Activated T-helper 1 cell treated with anti-CD3 and anti-CD28 coated beads, Interleukin-12 subunit alpha, Interleukin-12 subunit beta, Interleukin-2, Interleukin-4 antibody, amounts not matched to agents 30 ng/mL and 10 ng/mL and 1 ng/mL, durations not matched to agents 14 hours and 24 hours and 36 hours (primary cell): ENCODE data around the gene ZBTB44. TPM values are rescaled to one million over a fixed set of nuclear protein-coding genes. Genes with fewer than 3 reads are reported as not detected.
"Not testable (repeated sequence)": the region's sequence is repeated elsewhere in the genome, so short reads cannot be mapped to it uniquely, and the experiment has no call there.

Experiments used
- DNase-seq: peaks from one replicate; pipeline ENCODE4 v3.0.0; 2021; ENCODE audit warnings: low spot score
- H3K27ac Mint-ChIP-seq: one replicate; pipeline ENCODE4 v1.8.0; 2021; ENCODE audit warnings: mild to moderate bottlenecking, mixed read lengths
- H3K27me3 Mint-ChIP-seq: one replicate; pipeline ENCODE4 v1.8.0; 2022; ENCODE audit warnings: mild to moderate bottlenecking, moderate library complexity, mixed read lengths; ENCODE audit not compliant: insufficient read depth
- H3K36me3 Mint-ChIP-seq: one replicate; pipeline ENCODE4 v1.8.0; 2021; ENCODE audit warnings: low read depth, mixed read lengths
- H3K4me1 Mint-ChIP-seq: one replicate; pipeline ENCODE4 v1.8.0; 2021; ENCODE audit warnings: low read depth, mixed read lengths
- H3K4me3 Mint-ChIP-seq: one replicate; pipeline ENCODE4 v1.8.0; 2021; ENCODE audit warnings: mild to moderate bottlenecking, moderate library complexity, mixed read lengths
- H3K9me3 Mint-ChIP-seq: one replicate; pipeline ENCODE4 v1.8.0; 2021; ENCODE audit warnings: mixed read lengths
- intact Hi-C: fragments of 100-400 bp; cut with micrococcal nuclease; formaldehyde crosslinking; loops from one replicate; pipeline ENCODE4 v1.15.1; 2024
- total RNA-seq: library from RNA; stranded (reverse); gene quantifications from 2 replicates; pipeline ENCODE4 v1.2.3, GENCODE V29; 2022

The ZBTB44 gene
- total RNA-seq, 1 donor from 2014 or later: 33.0 TPM

- peaks cover 26% of the 10 kb centered on the region for H3K4me1 Mint-ChIP-seq
- no peak overlapping the region for H3K4me3 Mint-ChIP-seq
- no peak for DNase-seq
- H3K9me3 Mint-ChIP-seq: peaks cover 10% of the 10 kb centered on the region
- no peaks in the 10 kb centered on the region for H3K27me3 Mint-ChIP-seq
- no peak overlapping the region for H3K27ac Mint-ChIP-seq
- intact Hi-C loops: no loop called here
- peaks cover 43% of the 10 kb centered on the region for H3K36me3 Mint-ChIP-seq
Observed at GRCh38 chr11:130262424-130262823, 52.3 kb downstream of the ZBTB44 start.

GRCh38 chr11:130261571-130261970, 53.1 kb downstream of the ZBTB44 start:
- intact Hi-C loops: no loop called here
- DNase-seq: no peak
- Mint-ChIP-seq H3K36me3 (peaks cover 46% of the 10 kb centered on the region), H3K4me3 (no peak overlapping the region), H3K27ac (no peak overlapping the region), H3K27me3 (no peaks in the 10 kb centered on the region), H3K4me1 (peaks cover 26% of the 10 kb centered on the region), H3K9me3 (peaks cover 10% of the 10 kb centered on the region)

DNA sequence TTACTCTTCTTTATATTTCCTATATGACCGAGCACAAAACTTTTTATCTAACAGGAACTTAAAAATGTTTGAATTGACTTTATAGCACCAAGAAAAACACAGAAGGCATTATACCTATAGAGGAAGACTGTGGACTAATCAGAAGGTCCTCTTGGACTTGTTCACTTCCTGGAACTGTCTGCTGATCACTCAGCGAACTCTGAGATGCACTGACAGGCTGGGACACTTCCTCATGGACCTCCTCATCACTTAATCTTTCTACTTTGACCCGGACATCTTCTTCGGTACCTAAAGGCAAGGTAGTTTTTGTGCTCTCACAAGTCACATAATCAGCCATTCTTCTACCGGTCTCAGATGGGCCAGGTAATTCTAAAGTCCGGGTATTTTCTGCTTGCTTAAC, 54.0 kb downstream of the ZBTB44 start:
- intact Hi-C loops: no loop called here
- Mint-ChIP-seq H3K4me3 (no peak overlapping the region), H3K27me3 (no peaks in the 10 kb centered on the region), H3K27ac (no peak overlapping the region), H3K4me1 (peaks cover 25% of the 10 kb centered on the region), H3K36me3 (peaks cover 44% of the 10 kb centered on the region), H3K9me3 (peaks cover 10% of the 10 kb centered on the region)
- no peak for DNase-seq

- Mint-ChIP-seq H3K4me3 (no peak overlapping the region), H3K4me1 (peaks cover 19% of the 10 kb centered on the region), H3K36me3 (peaks cover 43% of the 10 kb centered on the region), H3K27me3 (no peaks in the 10 kb centered on the region), H3K27ac (no peak overlapping the region), H3K9me3 (peaks cover 13% of the 10 kb centered on the region)
- DNase-seq: no peak
- intact Hi-C loops: no loop called here
Observed at GRCh38 chr11:130260080-130260627, 54.6 kb downstream of the ZBTB44 start.

DNA sequence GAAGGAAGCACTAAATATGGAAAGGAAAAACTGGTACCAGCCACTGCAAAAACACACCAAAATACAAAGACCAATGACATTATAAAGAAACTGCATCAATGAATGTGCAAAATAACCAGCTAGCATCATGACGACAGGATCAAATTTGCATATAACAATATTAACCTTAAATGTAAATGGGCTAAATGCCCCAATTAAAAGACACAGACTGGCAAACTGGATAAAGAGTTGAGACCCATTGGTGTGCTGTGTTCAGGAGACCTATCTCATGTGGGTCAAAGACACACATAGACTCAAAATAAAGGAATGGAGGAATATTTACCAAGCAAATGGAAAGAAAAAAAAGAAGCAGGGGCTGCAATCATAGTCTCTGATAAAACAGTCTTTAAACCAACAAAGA, 63.0 kb downstream of the ZBTB44 start:
- H3K4me1 Mint-ChIP-seq, H3K27me3 Mint-ChIP-seq, intact Hi-C loops, H3K4me3 Mint-ChIP-seq, DNase-seq, H3K27ac Mint-ChIP-seq: not testable (repeated sequence)
- peaks cover 39% of the 10 kb centered on the region for H3K36me3 Mint-ChIP-seq
- peaks cover 21% of the 10 kb centered on the region for H3K9me3 Mint-ChIP-seq

GRCh38 chr11:130249929-130250328, 64.8 kb downstream of the ZBTB44 start:
- DNase-seq, H3K27me3 Mint-ChIP-seq, H3K27ac Mint-ChIP-seq, intact Hi-C loops, H3K4me3 Mint-ChIP-seq: not testable (repeated sequence)
- peaks cover 16% of the 10 kb centered on the region for H3K9me3 Mint-ChIP-seq
- H3K4me1 Mint-ChIP-seq: peaks cover 16% of the 10 kb centered on the region
- H3K36me3 Mint-ChIP-seq: peaks cover 30% of the 10 kb centered on the region

DNA sequence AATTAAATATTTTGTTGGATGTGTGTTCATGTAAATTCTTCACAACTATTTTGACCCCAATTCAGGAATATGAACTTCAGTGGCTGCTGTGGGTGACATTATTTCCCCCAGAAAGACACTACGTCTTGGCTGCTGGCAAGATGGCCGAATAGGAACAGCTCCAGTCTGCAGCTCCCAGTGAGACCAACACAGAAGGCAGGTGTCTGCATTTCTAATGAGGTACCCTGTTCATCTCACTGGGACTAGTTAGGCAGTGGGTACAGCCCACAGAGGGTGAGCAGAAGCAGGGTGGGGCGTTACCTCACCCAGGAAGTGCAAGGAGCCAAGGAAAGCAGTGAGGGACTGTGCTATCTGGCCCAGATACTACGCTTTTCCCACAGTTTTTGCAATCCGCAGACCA, 65.3 kb downstream of the ZBTB44 start:
- Mint-ChIP-seq H3K27me3 (no peaks in the 10 kb centered on the region), H3K9me3 (peaks cover 16% of the 10 kb centered on the region), H3K4me3 (no peak overlapping the region), H3K27ac (no peak overlapping the region), H3K36me3 (peaks cover 28% of the 10 kb centered on the region), H3K4me1 (peaks cover 16% of the 10 kb centered on the region)
- no peak for DNase-seq
- intact Hi-C loops: no loop called here

DNA sequence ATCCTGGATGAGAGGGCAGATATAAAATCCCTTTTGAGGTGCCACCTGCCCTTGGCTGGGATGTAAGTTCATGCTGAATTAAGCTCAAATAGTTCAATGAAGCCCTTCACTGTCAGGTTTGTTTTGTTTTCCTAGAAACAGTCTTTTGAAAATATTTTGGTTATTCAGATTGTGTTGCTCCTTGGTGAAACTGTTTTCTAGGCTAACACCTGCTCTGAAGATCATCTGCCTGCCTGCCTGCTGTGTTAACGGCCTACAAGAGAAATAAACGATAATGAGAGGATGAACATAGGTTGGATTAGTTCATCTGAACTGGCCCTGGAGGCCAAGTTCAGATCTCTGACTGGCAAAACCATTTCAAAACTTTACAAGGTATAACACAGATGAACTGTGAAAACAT, 67.4 kb downstream of the ZBTB44 start:
- peaks cover 14% of the 10 kb centered on the region for H3K9me3 Mint-ChIP-seq
- H3K27ac Mint-ChIP-seq: no peak overlapping the region
- H3K4me1 Mint-ChIP-seq: peaks cover 34% of the 10 kb centered on the region
- peaks cover 28% of the 10 kb centered on the region for H3K36me3 Mint-ChIP-seq
- no peak for DNase-seq
- no peaks in the 10 kb centered on the region for H3K27me3 Mint-ChIP-seq
- intact Hi-C loops: no loop called here
- H3K4me3 Mint-ChIP-seq: no peak overlapping the region

DNA sequence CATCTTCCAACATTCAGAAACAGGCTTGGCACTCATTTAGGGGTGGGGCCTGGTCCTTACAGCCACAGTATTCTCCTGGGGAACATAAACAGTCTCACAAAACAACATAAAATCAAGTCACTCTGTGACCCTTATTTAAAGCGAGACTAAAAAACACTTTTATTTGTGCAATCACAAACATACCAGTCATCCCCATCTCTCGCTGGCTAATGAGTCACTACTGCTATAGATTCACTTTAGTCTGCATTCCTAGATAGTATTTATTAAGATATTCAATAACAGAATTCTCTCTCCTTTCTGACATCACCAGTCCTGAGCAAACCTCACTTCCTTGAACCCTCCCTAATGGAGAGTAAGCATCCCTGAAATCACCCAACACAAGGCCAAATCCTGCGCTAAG, 68.0 kb downstream of the ZBTB44 start:
- H3K36me3 Mint-ChIP-seq: peaks cover 23% of the 10 kb centered on the region
- H3K27me3 Mint-ChIP-seq: no peaks in the 10 kb centered on the region
- H3K4me3 Mint-ChIP-seq: no peak overlapping the region
- no peak for DNase-seq
- peaks cover 34% of the 10 kb centered on the region for H3K4me1 Mint-ChIP-seq
- peaks cover 8% of the 10 kb centered on the region for H3K9me3 Mint-ChIP-seq
- peak overlapping the region; percentile 19 for H3K27ac Mint-ChIP-seq
- intact Hi-C loops: no loop called here

DNA sequence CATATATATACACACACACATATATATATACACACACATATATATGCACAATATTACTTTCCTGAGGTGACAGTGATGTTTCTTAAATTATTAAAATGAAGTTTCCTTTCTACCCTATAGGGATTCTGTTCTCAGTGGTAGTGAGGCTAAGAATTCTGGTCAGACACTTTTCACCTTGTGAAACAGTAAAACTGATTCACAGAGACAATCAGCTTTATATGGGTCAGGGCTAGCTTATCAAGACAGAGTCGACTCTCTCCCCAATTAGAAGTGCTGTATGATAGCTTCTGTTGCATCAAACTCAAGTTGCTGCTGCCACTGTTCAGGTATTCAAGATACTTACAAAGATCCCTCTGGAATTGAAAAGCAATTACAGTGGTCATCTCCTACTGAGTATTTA, 68.4 kb downstream of the ZBTB44 start:
- Mint-ChIP-seq H3K4me1 (peaks cover 34% of the 10 kb centered on the region), H3K4me3 (no peak overlapping the region), H3K27me3 (no peaks in the 10 kb centered on the region), H3K27ac (no peak overlapping the region), H3K9me3 (peaks cover 5% of the 10 kb centered on the region), H3K36me3 (peaks cover 22% of the 10 kb centered on the region)
- no peak for DNase-seq
- intact Hi-C loops: no loop called here

GRCh38 chr11:130245375-130245774, 69.3 kb downstream of the ZBTB44 start:
- not testable (repeated sequence) for H3K9me3 Mint-ChIP-seq, H3K27me3 Mint-ChIP-seq, DNase-seq, H3K4me3 Mint-ChIP-seq, H3K27ac Mint-ChIP-seq
- Mint-ChIP-seq H3K4me1 (peaks cover 40% of the 10 kb centered on the region), H3K36me3 (peaks cover 16% of the 10 kb centered on the region)
- intact Hi-C loops: loop anchor here (2.0 kb wide), 1 partner anchor 69 kb away; the partner anchor contains the start of gene ZBTB44

DNA sequence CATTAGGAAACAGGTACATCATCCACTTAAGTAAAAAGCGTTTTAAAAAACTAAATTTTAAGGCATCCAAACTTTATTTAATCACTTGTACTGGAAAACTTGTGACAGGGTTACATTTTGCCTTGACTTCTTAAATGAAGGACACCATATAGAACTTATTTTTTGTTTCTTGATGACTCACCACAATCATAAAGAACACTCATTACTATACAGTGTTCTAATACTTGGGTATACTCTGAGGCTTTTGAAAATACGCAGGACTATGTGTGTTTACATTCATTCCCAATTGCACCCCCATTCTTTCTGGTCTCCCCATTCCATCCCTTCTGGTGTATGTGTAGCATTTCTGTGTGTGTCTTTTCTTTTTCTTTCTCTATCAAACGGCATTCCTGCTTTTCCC, 69.9 kb downstream of the ZBTB44 start:
- intact Hi-C loops: loop anchor here (2.0 kb wide), 1 partner anchor 70 kb away; the partner anchor contains the start of gene ZBTB44
- H3K27ac Mint-ChIP-seq: no peak overlapping the region
- H3K4me1 Mint-ChIP-seq: peaks cover 40% of the 10 kb centered on the region
- H3K36me3 Mint-ChIP-seq: peaks cover 16% of the 10 kb centered on the region
- no peaks in the 10 kb centered on the region for H3K27me3 Mint-ChIP-seq
- DNase-seq: no peak
- no peaks in the 10 kb centered on the region for H3K9me3 Mint-ChIP-seq
- no peak overlapping the region for H3K4me3 Mint-ChIP-seq

GRCh38 chr11:130243816-130244215, 70.9 kb downstream of the ZBTB44 start:
- H3K27me3 Mint-ChIP-seq: no peaks in the 10 kb centered on the region
- peaks cover 20% of the 10 kb centered on the region for H3K36me3 Mint-ChIP-seq
- H3K4me3 Mint-ChIP-seq: peak overlapping the region; percentile 43
- no peaks in the 10 kb centered on the region for H3K9me3 Mint-ChIP-seq
- intact Hi-C loops: loop anchor here (2.0 kb wide), 1 partner anchor 71 kb away; the partner anchor contains the start of gene ZBTB44
- peaks cover 40% of the 10 kb centered on the region for H3K4me1 Mint-ChIP-seq
- H3K27ac Mint-ChIP-seq: peak overlapping the region; percentile 32
- no peak for DNase-seq

DNA sequence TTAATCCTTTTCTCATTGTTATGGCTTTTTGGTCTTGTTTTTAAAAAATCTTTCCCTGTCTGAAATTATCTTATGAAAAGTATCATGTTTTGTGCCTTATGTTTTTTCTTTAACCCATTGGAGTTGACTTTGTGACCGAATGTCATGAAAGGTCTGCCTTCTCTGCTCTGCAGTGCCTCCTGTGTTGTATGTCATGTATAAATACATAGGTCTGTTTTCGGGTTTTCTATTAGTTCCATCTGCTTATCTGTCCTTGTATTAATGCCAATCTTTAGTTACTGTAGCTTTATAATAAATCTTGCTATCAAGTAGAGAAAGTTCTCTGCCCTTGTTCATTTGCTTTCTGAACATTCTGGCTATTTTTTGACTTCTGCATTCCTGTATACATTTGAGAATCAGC, 73.0 kb downstream of the ZBTB44 start:
- Mint-ChIP-seq H3K27ac (no peak overlapping the region), H3K4me3 (no peak overlapping the region), H3K4me1 (peaks cover 40% of the 10 kb centered on the region), H3K36me3 (peaks cover 21% of the 10 kb centered on the region), H3K27me3 (no peaks in the 10 kb centered on the region), H3K9me3 (no peaks in the 10 kb centered on the region)
- no peak for DNase-seq
- intact Hi-C loops: no loop called here
